Epithelial cell of esophagus (primary cell): ENCODE measurements around the gene CRIM1.
"Not testable (repeated sequence)": the region's sequence is repeated elsewhere in the genome, so short reads cannot be mapped to it uniquely, and the experiment has no call there.

Experiments
- DNase-seq: peaks from one replicate; pipeline ENCODE4 v3.0.0; 2010; ENCODE audit warnings: low read depth
- H3K4me3 ChIP-seq: 2 replicates; pipeline ENCODE4 v1.5.1; 2011; ENCODE audit warnings: mild to moderate bottlenecking, low read length, control low read depth
- CTCF ChIP-seq: IDR thresholded peaks from 2 replicates; pipeline ENCODE4 v1.5.1; 2011; ENCODE audit warnings: low read depth, mild to moderate bottlenecking, low read length, control low read depth, inconsistent platforms; ENCODE audit not compliant: insufficient read depth; ENCODE audit errors: missing control alignments

Gene CRIM1

GRCh38 chr2:36357847-36358659 is 2.5 kb downstream of the CRIM1 start:
- peak overlapping the region; percentile 77 for H3K4me3 ChIP-seq
- DNase-seq, result peak; percentile 82
- peak; percentile 45 for TF ChIP-seq CTCF

- no peak for TF ChIP-seq CTCF
- peak; percentile 47 for DNase-seq
- peak overlapping the region; percentile 77 for H3K4me3 ChIP-seq
These were observed 3.5 kb downstream of the CRIM1 start for GRCh38 chr2:36359067-36359466.

GRCh38 chr2:36360063-36360462 is 4.5 kb downstream of the CRIM1 start:
- TF ChIP-seq CTCF, result no peak
- DNase-seq, result peak; percentile 62
- H3K4me3 ChIP-seq, result no peak overlapping the region

GRCh38 chr2:36360834-36361233 is 5.3 kb downstream of the CRIM1 start:
- no peak overlapping the region for H3K4me3 ChIP-seq
- no peak for DNase-seq
- TF ChIP-seq CTCF, result no peak

- TF ChIP-seq CTCF, result no peak
- peak; percentile 55 for DNase-seq
- no peak overlapping the region for H3K4me3 ChIP-seq
These were observed 5.8 kb downstream of the CRIM1 start for GRCh38 chr2:36361396-36361795.

GRCh38 chr2:36362291-36362690 is 6.7 kb downstream of the CRIM1 start:
- no peak for TF ChIP-seq CTCF
- DNase-seq, result peak; percentile 85
- H3K4me3 ChIP-seq, result no peak overlapping the region

GRCh38 chr2:36363085-36363484 is 7.5 kb downstream of the CRIM1 start:
- DNase-seq, H3K4me3 ChIP-seq: not testable (repeated sequence)
